GM23338 (cell line): ENCODE data around the gene KLHL7.

Experiments
- CREB1 ChIP-seq: fragments of 250-450 bp; sonication (Bioruptor Pico); IDR thresholded peaks from 2 replicates; pipeline ENCODE4 v1.5.0; 2020; ENCODE audit warnings: low read depth, mild to moderate bottlenecking, moderate library complexity
- CTCF ChIP-seq, 2 experiments: fragments of 200-600 bp in 1 of 2; sonication (generic) in 1 of 2; conservative IDR thresholded peaks; 2 replicates each; pipeline versions ENCODE4 v1.5.1 to v1.6.1; 2016 to 2017; ENCODE audit warnings: antibody characterized with exemption in 2 of 2, low read depth in 2 of 2, mild to moderate bottlenecking in 2 of 2, moderate library complexity in 1 of 2
- EZH2 ChIP-seq: fragments of 200-600 bp; sonication (generic); IDR thresholded peaks from one replicate; pipeline ENCODE4 v1.8.0; 2017; ENCODE audit warnings: antibody characterized with exemption, mild to moderate bottlenecking, low read depth; ENCODE audit not compliant: unreplicated experiment
- EZH2phosphoT487 ChIP-seq: fragments of 200-600 bp; sonication (generic); IDR thresholded peaks from one replicate; pipeline ENCODE4 v1.8.1; 2018; ENCODE audit warnings: antibody characterized with exemption; ENCODE audit not compliant: unreplicated experiment
- JUNB ChIP-seq: IDR thresholded peaks from one replicate; pipeline ENCODE4 v1.6.1; 2016; ENCODE audit warnings: antibody characterized with exemption; ENCODE audit not compliant: unreplicated experiment
- NANOG ChIP-seq: IDR thresholded peaks from 2 replicates; pipeline ENCODE4 v1.6.1; 2016; ENCODE audit warnings: antibody characterized with exemption, borderline replicate concordance
- POLR2AphosphoS5 ChIP-seq: IDR thresholded peaks from 2 replicates; pipeline ENCODE4 v1.6.1; 2016; ENCODE audit warnings: antibody characterized with exemption, low read depth
- REST ChIP-seq: IDR thresholded peaks from one replicate; pipeline ENCODE4 v1.6.1; 2018; ENCODE audit warnings: antibody characterized with exemption; ENCODE audit not compliant: unreplicated experiment
- STAT1 ChIP-seq: IDR thresholded peaks from one replicate; pipeline ENCODE4 v1.6.1; 2016; ENCODE audit warnings: antibody characterized with exemption; ENCODE audit not compliant: unreplicated experiment
- ZNF114 ChIP-seq: fragments of 250-450 bp; sonication (Bioruptor Pico); IDR thresholded peaks from 2 replicates; pipeline ENCODE4 v1.5.0; 2020; ENCODE audit warnings: mild to moderate bottlenecking, moderate library complexity
- ZNF331 ChIP-seq: fragments of 250-450 bp; sonication (Bioruptor Pico); IDR thresholded peaks from 2 replicates; pipeline ENCODE4 v1.5.0; 2020; ENCODE audit warnings: low read depth, mild to moderate bottlenecking, moderate library complexity
- TF ChIP-seq, protein P1 (sequence below): IDR thresholded peaks from 2 replicates; pipeline ENCODE4 v1.6.1; 2016; ENCODE audit warnings: antibody characterized with exemption
- TF ChIP-seq, protein P2 (sequence below): fragments of 250-450 bp; sonication (Bioruptor Pico); IDR thresholded peaks from 2 replicates; pipeline ENCODE4 v1.5.0; 2020; ENCODE audit warnings: mild to moderate bottlenecking, moderate library complexity

- TF ChIP-seq, protein P1, sequence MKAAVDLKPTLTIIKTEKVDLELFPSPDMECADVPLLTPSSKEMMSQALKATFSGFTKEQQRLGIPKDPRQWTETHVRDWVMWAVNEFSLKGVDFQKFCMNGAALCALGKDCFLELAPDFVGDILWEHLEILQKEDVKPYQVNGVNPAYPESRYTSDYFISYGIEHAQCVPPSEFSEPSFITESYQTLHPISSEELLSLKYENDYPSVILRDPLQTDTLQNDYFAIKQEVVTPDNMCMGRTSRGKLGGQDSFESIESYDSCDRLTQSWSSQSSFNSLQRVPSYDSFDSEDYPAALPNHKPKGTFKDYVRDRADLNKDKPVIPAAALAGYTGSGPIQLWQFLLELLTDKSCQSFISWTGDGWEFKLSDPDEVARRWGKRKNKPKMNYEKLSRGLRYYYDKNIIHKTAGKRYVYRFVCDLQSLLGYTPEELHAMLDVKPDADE, result no peak
- no peak for TF ChIP-seq POLR2AphosphoS5
- no peak for TF ChIP-seq CTCF (conservative IDR thresholded peaks at IDR 0.05; ENCODE audit: low read depth in 2 of 2)
- TF ChIP-seq EZH2, result no peak
- TF ChIP-seq ZNF114, result no peak
- no peak for TF ChIP-seq EZH2phosphoT487
- no peak for TF ChIP-seq CREB1 (CRISPR knock-in tag)
- no peak for TF ChIP-seq STAT1
- TF ChIP-seq JUNB, result no peak
- no peak for TF ChIP-seq REST
- TF ChIP-seq, protein P2, sequence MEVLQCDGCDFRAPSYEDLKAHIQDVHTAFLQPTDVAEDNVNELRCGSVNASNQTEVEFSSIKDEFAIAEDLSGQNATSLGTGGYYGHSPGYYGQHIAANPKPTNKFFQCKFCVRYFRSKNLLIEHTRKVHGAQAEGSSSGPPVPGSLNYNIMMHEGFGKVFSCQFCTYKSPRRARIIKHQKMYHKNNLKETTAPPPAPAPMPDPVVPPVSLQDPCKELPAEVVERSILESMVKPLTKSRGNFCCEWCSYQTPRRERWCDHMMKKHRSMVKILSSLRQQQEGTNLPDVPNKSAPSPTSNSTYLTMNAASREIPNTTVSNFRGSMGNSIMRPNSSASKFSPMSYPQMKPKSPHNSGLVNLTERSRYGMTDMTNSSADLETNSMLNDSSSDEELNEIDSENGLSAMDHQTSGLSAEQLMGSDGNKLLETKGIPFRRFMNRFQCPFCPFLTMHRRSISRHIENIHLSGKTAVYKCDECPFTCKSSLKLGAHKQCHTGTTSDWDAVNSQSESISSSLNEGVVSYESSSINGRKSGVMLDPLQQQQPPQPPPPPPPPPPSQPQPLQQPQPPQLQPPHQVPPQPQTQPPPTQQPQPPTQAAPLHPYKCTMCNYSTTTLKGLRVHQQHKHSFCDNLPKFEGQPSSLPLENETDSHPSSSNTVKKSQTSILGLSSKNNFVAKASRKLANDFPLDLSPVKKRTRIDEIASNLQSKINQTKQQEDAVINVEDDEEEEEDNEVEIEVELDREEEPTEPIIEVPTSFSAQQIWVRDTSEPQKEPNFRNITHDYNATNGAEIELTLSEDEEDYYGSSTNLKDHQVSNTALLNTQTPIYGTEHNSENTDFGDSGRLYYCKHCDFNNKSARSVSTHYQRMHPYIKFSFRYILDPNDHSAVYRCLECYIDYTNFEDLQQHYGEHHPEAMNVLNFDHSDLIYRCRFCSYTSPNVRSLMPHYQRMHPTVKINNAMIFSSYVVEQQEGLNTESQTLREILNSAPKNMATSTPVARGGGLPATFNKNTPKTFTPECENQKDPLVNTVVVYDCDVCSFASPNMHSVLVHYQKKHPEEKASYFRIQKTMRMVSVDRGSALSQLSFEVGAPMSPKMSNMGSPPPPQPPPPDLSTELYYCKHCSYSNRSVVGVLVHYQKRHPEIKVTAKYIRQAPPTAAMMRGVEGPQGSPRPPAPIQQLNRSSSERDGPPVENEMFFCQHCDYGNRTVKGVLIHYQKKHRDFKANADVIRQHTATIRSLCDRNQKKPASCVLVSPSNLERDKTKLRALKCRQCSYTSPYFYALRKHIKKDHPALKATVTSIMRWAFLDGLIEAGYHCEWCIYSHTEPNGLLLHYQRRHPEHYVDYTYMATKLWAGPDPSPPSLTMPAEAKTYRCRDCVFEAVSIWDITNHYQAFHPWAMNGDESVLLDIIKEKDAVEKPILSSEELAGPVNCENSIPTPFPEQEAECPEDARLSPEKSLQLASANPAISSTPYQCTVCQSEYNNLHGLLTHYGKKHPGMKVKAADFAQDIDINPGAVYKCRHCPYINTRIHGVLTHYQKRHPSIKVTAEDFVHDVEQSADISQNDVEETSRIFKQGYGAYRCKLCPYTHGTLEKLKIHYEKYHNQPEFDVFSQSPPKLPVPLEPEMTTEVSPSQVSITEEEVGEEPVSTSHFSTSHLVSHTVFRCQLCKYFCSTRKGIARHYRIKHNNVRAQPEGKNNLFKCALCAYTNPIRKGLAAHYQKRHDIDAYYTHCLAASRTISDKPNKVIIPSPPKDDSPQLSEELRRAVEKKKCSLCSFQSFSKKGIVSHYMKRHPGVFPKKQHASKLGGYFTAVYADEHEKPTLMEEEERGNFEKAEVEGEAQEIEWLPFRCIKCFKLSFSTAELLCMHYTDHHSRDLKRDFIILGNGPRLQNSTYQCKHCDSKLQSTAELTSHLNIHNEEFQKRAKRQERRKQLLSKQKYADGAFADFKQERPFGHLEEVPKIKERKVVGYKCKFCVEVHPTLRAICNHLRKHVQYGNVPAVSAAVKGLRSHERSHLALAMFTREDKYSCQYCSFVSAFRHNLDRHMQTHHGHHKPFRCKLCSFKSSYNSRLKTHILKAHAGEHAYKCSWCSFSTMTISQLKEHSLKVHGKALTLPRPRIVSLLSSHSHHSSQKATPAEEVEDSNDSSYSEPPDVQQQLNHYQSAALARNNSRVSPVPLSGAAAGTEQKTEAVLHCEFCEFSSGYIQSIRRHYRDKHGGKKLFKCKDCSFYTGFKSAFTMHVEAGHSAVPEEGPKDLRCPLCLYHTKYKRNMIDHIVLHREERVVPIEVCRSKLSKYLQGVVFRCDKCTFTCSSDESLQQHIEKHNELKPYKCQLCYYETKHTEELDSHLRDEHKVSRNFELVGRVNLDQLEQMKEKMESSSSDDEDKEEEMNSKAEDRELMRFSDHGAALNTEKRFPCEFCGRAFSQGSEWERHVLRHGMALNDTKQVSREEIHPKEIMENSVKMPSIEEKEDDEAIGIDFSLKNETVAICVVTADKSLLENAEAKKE, result no peak
- no peak for TF ChIP-seq ZNF331 (CRISPR knock-in tag)
- TF ChIP-seq NANOG, result no peak
Observed at GRCh38 chr7:23062452-23062851, 43.1 kb upstream of the KLHL7 start.
